ENCODE data around the gene PRRC2B.
"Not testable (repeated sequence)": the region's sequence is repeated elsewhere in the genome, so short reads cannot be mapped to it uniquely, and the experiment has no call there.

Gene PRRC2B

GRCh38 chr9:131511880-131512279 is 118.0 kb downstream of the PRRC2B start:
- DNase-seq (ENCODE audit: low read depth in 2 of 2, low spot score in 1 of 2), result no peak

- no peak for DNase-seq (ENCODE audit: low read depth in 2 of 2, low spot score in 1 of 2)
Observed at GRCh38 chr9:131513177-131513576, 119.3 kb downstream of the PRRC2B start.

- not testable (repeated sequence) for DNase-seq (ENCODE audit: low read depth in 2 of 2, low spot score in 1 of 2)
Observed at GRCh38 chr9:131515559-131516031, 121.7 kb downstream of the PRRC2B start.

GRCh38 chr9:131516100-131516499 is 122.2 kb downstream of the PRRC2B start:
- DNase-seq (ENCODE audit: low read depth in 2 of 2, low spot score in 1 of 2), result no peak

- DNase-seq (ENCODE audit: low read depth in 2 of 2, low spot score in 1 of 2), result no peak
Observed at GRCh38 chr9:131516930-131517329, 123.0 kb downstream of the PRRC2B start.

- no peak for DNase-seq (ENCODE audit: low read depth in 2 of 2, low spot score in 1 of 2)
Observed at GRCh38 chr9:131517761-131518190, 123.9 kb downstream of the PRRC2B start.

- DNase-seq (ENCODE audit: low read depth in 2 of 2, low spot score in 1 of 2), result no peak
Observed at GRCh38 chr9:131518553-131518952, 124.7 kb downstream of the PRRC2B start.

GRCh38 chr9:131520503-131520902 is 126.6 kb downstream of the PRRC2B start:
- DNase-seq (ENCODE audit: low read depth in 2 of 2, low spot score in 1 of 2), result no peak

GRCh38 chr9:131521203-131521602 is 127.3 kb downstream of the PRRC2B start:
- no peak for DNase-seq (ENCODE audit: low read depth in 2 of 2, low spot score in 1 of 2)

- no peak for DNase-seq (ENCODE audit: low read depth in 2 of 2, low spot score in 1 of 2)
Observed at GRCh38 chr9:131521822-131522221, 127.9 kb downstream of the PRRC2B start.

GRCh38 chr9:131522257-131523085 is 128.6 kb downstream of the PRRC2B start:
- DNase-seq (ENCODE audit: low read depth in 2 of 2, low spot score in 1 of 2), result no peak

- no peak for DNase-seq (ENCODE audit: low read depth in 2 of 2, low spot score in 1 of 2)
Observed at GRCh38 chr9:131523086-131523388, 129.2 kb downstream of the PRRC2B start.

GRCh38 chr9:131523451-131524435 is 129.9 kb downstream of the PRRC2B start:
- no peak for DNase-seq (ENCODE audit: low read depth in 2 of 2, low spot score in 1 of 2)

GRCh38 chr9:131524665-131525315 is 130.9 kb downstream of the PRRC2B start:
- no peak for DNase-seq (ENCODE audit: low read depth in 2 of 2, low spot score in 1 of 2)

GRCh38 chr9:131525643-131526565 is 132.0 kb downstream of the PRRC2B start:
- DNase-seq (ENCODE audit: low read depth in 2 of 2, low spot score in 1 of 2), result no peak

GRCh38 chr9:131528186-131528585 is 134.3 kb downstream of the PRRC2B start:
- no peak for DNase-seq (ENCODE audit: low read depth in 2 of 2, low spot score in 1 of 2)

GRCh38 chr9:131528886-131529505 is 135.1 kb downstream of the PRRC2B start:
- no peak for DNase-seq (ENCODE audit: low read depth in 2 of 2, low spot score in 1 of 2)

- DNase-seq (ENCODE audit: low read depth in 2 of 2, low spot score in 1 of 2), result no peak
Observed at GRCh38 chr9:131529597-131530545, 136.0 kb downstream of the PRRC2B start.

- DNase-seq (ENCODE audit: low read depth in 2 of 2, low spot score in 1 of 2), result no peak
Observed at GRCh38 chr9:131530546-131530919, 136.6 kb downstream of the PRRC2B start.

All from stimulated activated CD8-positive, alpha-beta memory T cell treated with anti-CD3 and anti-CD28 coated beads, Interleukin-4, amount 100 ng/mL, for 4 hours (primary cell).